ENCODE results near the gene UBE2E2. TPM values are rescaled to one million over a fixed set of nuclear protein-coding genes. Genes with fewer than 3 reads are reported as not detected.

UBE2E2 gene
- total RNA-seq, 2 experiments from 2014 or later = 11.3 to 11.8 TPM

GRCh38 chr3:23232016-23232415 lies 28.9 kb downstream of the UBE2E2 start:
- Mint-ChIP-seq H3K27me3 (ENCODE audit: low read depth) (no peaks in the 10 kb centered on the region), H3K27ac (no peak overlapping the region), H3K4me1 (ENCODE audit: low read depth) (peaks cover 2% of the 10 kb centered on the region), H3K36me3 (ENCODE audit: low read depth) (peaks cover 2% of the 10 kb centered on the region), H3K9me3 (ENCODE audit: insufficient read depth) (no peaks in the 10 kb centered on the region), H3K4me3 (no peak overlapping the region)
- POLR2A ChIA-PET = no interaction called here
- CTCF ChIA-PET = no interaction called here
- DNase-seq (no peak), ATAC-seq (no peak)

GRCh38 chr3:23232854-23233253 lies 29.7 kb downstream of the UBE2E2 start:
- peaks cover 2% of the 10 kb centered on the region for H3K36me3 Mint-ChIP-seq (ENCODE audit: low read depth)
- ChIA-PET CTCF (no interaction called here), POLR2A (no interaction called here)
- no peak overlapping the region for H3K4me3 Mint-ChIP-seq
- no peak overlapping the region for H3K27ac Mint-ChIP-seq
- no peaks in the 10 kb centered on the region for H3K27me3 Mint-ChIP-seq (ENCODE audit: low read depth)
- no peaks in the 10 kb centered on the region for H3K9me3 Mint-ChIP-seq (ENCODE audit: insufficient read depth)
- DNase-seq = no peak
- no peak for ATAC-seq
- peaks cover 2% of the 10 kb centered on the region for H3K4me1 Mint-ChIP-seq (ENCODE audit: low read depth)

GRCh38 chr3:23235264-23235663 lies 32.1 kb downstream of the UBE2E2 start:
- Mint-ChIP-seq H3K27ac (no peak overlapping the region), H3K4me3 (no peak overlapping the region), H3K4me1 (ENCODE audit: low read depth) (peaks cover 2% of the 10 kb centered on the region), H3K27me3 (ENCODE audit: low read depth) (no peaks in the 10 kb centered on the region), H3K9me3 (ENCODE audit: insufficient read depth) (no peaks in the 10 kb centered on the region), H3K36me3 (ENCODE audit: low read depth) (no peaks in the 10 kb centered on the region)
- ChIA-PET POLR2A (no interaction called here), CTCF (no interaction called here)
- ATAC-seq (no peak), DNase-seq (no peak)

- no peaks in the 10 kb centered on the region for H3K9me3 Mint-ChIP-seq (ENCODE audit: insufficient read depth)
- CTCF ChIA-PET = no interaction called here
Measured at GRCh38 chr3:23236890-23237289, 33.8 kb downstream of the UBE2E2 start.

GRCh38 chr3:23238156-23238555 lies 35.0 kb downstream of the UBE2E2 start:
- H3K36me3 Mint-ChIP-seq (ENCODE audit: low read depth) = no peaks in the 10 kb centered on the region
- ATAC-seq = no peak
- H3K27me3 Mint-ChIP-seq (ENCODE audit: low read depth) = no peaks in the 10 kb centered on the region
- ChIA-PET POLR2A (no interaction called here), CTCF (no interaction called here)
- no peak overlapping the region for H3K4me3 Mint-ChIP-seq
- H3K9me3 Mint-ChIP-seq (ENCODE audit: insufficient read depth) = no peaks in the 10 kb centered on the region
- H3K27ac Mint-ChIP-seq = no peak overlapping the region
- peaks cover 4% of the 10 kb centered on the region for H3K4me1 Mint-ChIP-seq (ENCODE audit: low read depth)
- no peak for DNase-seq

More at GRCh38 chr3:23236890-23237289, 33.8 kb downstream of the UBE2E2 start:
- no peak for ATAC-seq
- H3K4me1 Mint-ChIP-seq (ENCODE audit: low read depth) = peaks cover 2% of the 10 kb centered on the region
- H3K27ac Mint-ChIP-seq = no peak overlapping the region
- no peaks in the 10 kb centered on the region for H3K36me3 Mint-ChIP-seq (ENCODE audit: low read depth)
- POLR2A ChIA-PET = no interaction called here
- H3K27me3 Mint-ChIP-seq (ENCODE audit: low read depth) = no peaks in the 10 kb centered on the region
- DNase-seq = no peak
- H3K4me3 Mint-ChIP-seq = no peak overlapping the region

- no peaks in the 10 kb centered on the region for H3K36me3 Mint-ChIP-seq (ENCODE audit: low read depth)
- no peaks in the 10 kb centered on the region for H3K9me3 Mint-ChIP-seq (ENCODE audit: insufficient read depth)
- H3K4me1 Mint-ChIP-seq (ENCODE audit: low read depth) = peaks cover 4% of the 10 kb centered on the region
- DNase-seq = no peak
- no peak for ATAC-seq
- no peaks in the 10 kb centered on the region for H3K27me3 Mint-ChIP-seq (ENCODE audit: low read depth)
- ChIA-PET CTCF (interaction anchor here (0.6 kb wide), 1 partner anchor 10 kb away, joined by 3 read pairs; no protein-coding TSS in a partner anchor), POLR2A (no interaction called here)
- H3K27ac Mint-ChIP-seq = no peak overlapping the region
- H3K4me3 Mint-ChIP-seq = no peak overlapping the region
Measured at GRCh38 chr3:23238578-23238977, 35.5 kb downstream of the UBE2E2 start.

- Mint-ChIP-seq H3K27ac (no peak overlapping the region), H3K36me3 (ENCODE audit: low read depth) (no peaks in the 10 kb centered on the region), H3K27me3 (ENCODE audit: low read depth) (no peaks in the 10 kb centered on the region), H3K9me3 (ENCODE audit: insufficient read depth) (no peaks in the 10 kb centered on the region), H3K4me1 (ENCODE audit: low read depth) (peaks cover 4% of the 10 kb centered on the region), H3K4me3 (no peak overlapping the region)
- DNase-seq (no peak), ATAC-seq (no peak)
- ChIA-PET CTCF (interaction anchor here (0.6 to 0.9 kb wide), 2 partner anchors 9 to 62 kb away, joined by 3 read pairs; no protein-coding TSS in a partner anchor), POLR2A (no interaction called here)
Measured at GRCh38 chr3:23239211-23240068, 36.3 kb downstream of the UBE2E2 start.

GRCh38 chr3:23240171-23240785 lies 37.2 kb downstream of the UBE2E2 start:
- Mint-ChIP-seq H3K4me1 (ENCODE audit: low read depth) (peaks cover 4% of the 10 kb centered on the region), H3K4me3 (no peak overlapping the region), H3K27ac (no peak overlapping the region), H3K9me3 (ENCODE audit: insufficient read depth) (no peaks in the 10 kb centered on the region), H3K36me3 (ENCODE audit: low read depth) (no peaks in the 10 kb centered on the region), H3K27me3 (ENCODE audit: low read depth) (no peaks in the 10 kb centered on the region)
- ChIA-PET CTCF (interaction anchor here (0.6 to 0.9 kb wide), 2 partner anchors 61 to 134 kb away, joined by 3 read pairs; no protein-coding TSS in a partner anchor), POLR2A (no interaction called here)
- DNase-seq = no peak
- ATAC-seq = no peak

- CTCF ChIA-PET = no interaction called here
- Mint-ChIP-seq H3K9me3 (ENCODE audit: insufficient read depth) (no peaks in the 10 kb centered on the region), H3K36me3 (ENCODE audit: low read depth) (no peaks in the 10 kb centered on the region), H3K4me1 (ENCODE audit: low read depth) (peaks cover 4% of the 10 kb centered on the region), H3K27ac (no peak overlapping the region), H3K27me3 (ENCODE audit: low read depth) (no peaks in the 10 kb centered on the region), H3K4me3 (no peak overlapping the region)
- POLR2A ChIA-PET = no interaction called here
- ATAC-seq (no peak), DNase-seq (no peak)
Measured at GRCh38 chr3:23241256-23241655, 38.1 kb downstream of the UBE2E2 start.

- Mint-ChIP-seq H3K4me1 (ENCODE audit: low read depth) (peaks cover 2% of the 10 kb centered on the region), H3K4me3 (no peak overlapping the region), H3K27me3 (ENCODE audit: low read depth) (no peaks in the 10 kb centered on the region), H3K27ac (no peak overlapping the region), H3K9me3 (ENCODE audit: insufficient read depth) (no peaks in the 10 kb centered on the region), H3K36me3 (ENCODE audit: low read depth) (no peaks in the 10 kb centered on the region)
- POLR2A ChIA-PET = no interaction called here
- CTCF ChIA-PET = no interaction called here
- ATAC-seq (no peak), DNase-seq (no peak)
Measured at GRCh38 chr3:23242106-23242505, 39.0 kb downstream of the UBE2E2 start.

- Mint-ChIP-seq H3K4me3 (no peak overlapping the region), H3K4me1 (ENCODE audit: low read depth) (peaks cover 2% of the 10 kb centered on the region), H3K9me3 (ENCODE audit: insufficient read depth) (no peaks in the 10 kb centered on the region), H3K27me3 (ENCODE audit: low read depth) (no peaks in the 10 kb centered on the region), H3K27ac (no peak overlapping the region), H3K36me3 (ENCODE audit: low read depth) (no peaks in the 10 kb centered on the region)
- ATAC-seq (no peak), DNase-seq (no peak)
- POLR2A ChIA-PET = no interaction called here
- CTCF ChIA-PET = no interaction called here
Measured at GRCh38 chr3:23244324-23245041, 41.4 kb downstream of the UBE2E2 start.

GRCh38 chr3:23246651-23247050 lies 43.5 kb downstream of the UBE2E2 start:
- Mint-ChIP-seq H3K27ac (no peak overlapping the region), H3K27me3 (ENCODE audit: low read depth) (no peaks in the 10 kb centered on the region), H3K4me3 (no peak overlapping the region), H3K9me3 (ENCODE audit: insufficient read depth) (no peaks in the 10 kb centered on the region), H3K4me1 (ENCODE audit: low read depth) (peaks cover 5% of the 10 kb centered on the region), H3K36me3 (ENCODE audit: low read depth) (no peaks in the 10 kb centered on the region)
- CTCF ChIA-PET = no interaction called here
- POLR2A ChIA-PET = no interaction called here
- ATAC-seq = no peak
- DNase-seq = no peak
